ENCODE data around the gene BCL7C.
"Not testable (repeated sequence)": the region's sequence is repeated elsewhere in the genome, so short reads cannot be mapped to it uniquely, and the experiment has no call there.

Gene BCL7C

DNA sequence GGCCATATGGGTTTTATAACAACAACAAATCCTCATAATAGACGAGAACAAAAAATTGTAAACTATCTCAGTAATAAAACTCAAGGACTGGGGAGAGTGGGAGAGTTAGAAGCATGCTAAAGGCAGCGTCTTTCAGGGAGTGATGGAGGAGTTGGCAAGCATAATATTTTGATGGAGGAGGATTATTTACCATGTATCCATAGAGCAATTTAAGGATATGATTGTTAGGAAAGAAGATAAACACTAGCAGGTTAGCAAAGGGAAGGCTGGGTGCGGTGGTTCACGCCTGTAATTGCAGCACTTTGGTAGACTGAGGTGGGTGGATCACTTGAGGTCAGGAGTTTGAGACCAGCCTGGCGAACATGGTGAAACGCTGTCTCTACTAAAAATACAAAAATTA is 27.8 kb downstream of the BCL7C start:
- Histone ChIP-seq H3K4me3 (ENCODE audit: low read length in 2 of 2) (no peak overlapping the region), H3K4me1 (ENCODE audit: control insufficient read depth in 2 of 2, insufficient read depth in 2 of 2, low read length in 2 of 2) (no peaks in the 10 kb centered on the region), H3K27me3 (ENCODE audit: control insufficient read depth in 2 of 2, insufficient read depth in 2 of 2, low read length in 2 of 2) (no peaks in the 10 kb centered on the region), H3K27ac (ENCODE audit: low read depth in 2 of 2, low read length in 2 of 2) (no peak overlapping the region), H3K9ac (ENCODE audit: low read depth in 1 of 2, low read length in 2 of 2) (no peak overlapping the region), H3K9me3 (ENCODE audit: control insufficient read depth in 2 of 2, low read length in 2 of 2) (no peaks in the 10 kb centered on the region), H3K36me3 (ENCODE audit: control insufficient read depth in 2 of 2, insufficient read depth in 2 of 2, low read length in 2 of 2) (no peaks in the 10 kb centered on the region)

DNA sequence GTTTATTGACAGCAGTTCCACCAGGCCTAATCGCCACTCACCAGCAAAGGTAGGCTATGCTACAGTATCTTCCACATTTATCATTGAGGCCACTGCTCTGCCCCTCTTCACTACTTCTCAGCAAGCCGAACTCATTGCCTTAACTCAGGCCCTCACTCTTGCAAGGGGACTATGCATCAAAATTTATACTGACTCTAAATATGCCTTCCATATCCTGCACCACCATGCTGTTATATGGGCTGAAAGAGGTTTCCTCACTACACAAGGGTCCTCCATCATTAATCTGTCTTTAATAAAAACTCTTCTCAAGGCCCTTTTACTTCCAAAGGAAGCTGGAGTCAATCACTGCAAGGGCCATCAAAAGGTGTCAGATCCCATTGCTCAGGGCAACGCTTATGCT is 30.7 kb downstream of the BCL7C start:
- not testable (repeated sequence) for H3K4me3 ChIP-seq (ENCODE audit: low read length in 2 of 2); H3K27me3 ChIP-seq (ENCODE audit: control insufficient read depth in 2 of 2, insufficient read depth in 2 of 2, low read length in 2 of 2); H3K4me1 ChIP-seq (ENCODE audit: control insufficient read depth in 2 of 2, insufficient read depth in 2 of 2, low read length in 2 of 2); H3K36me3 ChIP-seq (ENCODE audit: control insufficient read depth in 2 of 2, insufficient read depth in 2 of 2, low read length in 2 of 2); H3K27ac ChIP-seq (ENCODE audit: low read depth in 2 of 2, low read length in 2 of 2); H3K9ac ChIP-seq (ENCODE audit: low read depth in 1 of 2, low read length in 2 of 2); H3K9me3 ChIP-seq (ENCODE audit: control insufficient read depth in 2 of 2, low read length in 2 of 2)

DNA sequence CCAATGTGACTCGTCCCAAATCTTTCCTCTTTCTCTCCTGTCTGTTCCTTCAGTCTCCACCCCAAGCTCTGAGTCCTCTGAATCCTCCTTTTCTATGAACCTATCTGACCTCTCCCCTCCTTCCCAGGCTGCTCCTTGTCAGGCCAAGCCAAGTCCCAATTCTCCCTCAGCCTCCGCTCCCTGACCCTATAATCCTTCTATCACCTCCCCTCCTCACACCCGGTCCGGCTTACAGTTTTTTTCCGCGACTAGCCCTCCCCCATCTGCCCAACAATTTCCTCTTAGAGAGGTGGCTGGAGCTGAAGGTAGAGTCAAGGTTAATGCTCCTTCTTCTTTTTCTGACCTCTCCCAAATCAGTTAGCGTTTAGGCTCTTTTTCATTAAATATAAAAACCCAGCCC is 33.1 kb downstream of the BCL7C start:
- H3K27ac ChIP-seq (ENCODE audit: low read depth in 2 of 2, low read length in 2 of 2); H3K9me3 ChIP-seq (ENCODE audit: control insufficient read depth in 2 of 2, low read length in 2 of 2); H3K27me3 ChIP-seq (ENCODE audit: control insufficient read depth in 2 of 2, insufficient read depth in 2 of 2, low read length in 2 of 2); H3K4me3 ChIP-seq (ENCODE audit: low read length in 2 of 2); H3K9ac ChIP-seq (ENCODE audit: low read depth in 1 of 2, low read length in 2 of 2); H3K4me1 ChIP-seq (ENCODE audit: control insufficient read depth in 2 of 2, insufficient read depth in 2 of 2, low read length in 2 of 2); H3K36me3 ChIP-seq (ENCODE audit: control insufficient read depth in 2 of 2, insufficient read depth in 2 of 2, low read length in 2 of 2): not testable (repeated sequence)

DNA sequence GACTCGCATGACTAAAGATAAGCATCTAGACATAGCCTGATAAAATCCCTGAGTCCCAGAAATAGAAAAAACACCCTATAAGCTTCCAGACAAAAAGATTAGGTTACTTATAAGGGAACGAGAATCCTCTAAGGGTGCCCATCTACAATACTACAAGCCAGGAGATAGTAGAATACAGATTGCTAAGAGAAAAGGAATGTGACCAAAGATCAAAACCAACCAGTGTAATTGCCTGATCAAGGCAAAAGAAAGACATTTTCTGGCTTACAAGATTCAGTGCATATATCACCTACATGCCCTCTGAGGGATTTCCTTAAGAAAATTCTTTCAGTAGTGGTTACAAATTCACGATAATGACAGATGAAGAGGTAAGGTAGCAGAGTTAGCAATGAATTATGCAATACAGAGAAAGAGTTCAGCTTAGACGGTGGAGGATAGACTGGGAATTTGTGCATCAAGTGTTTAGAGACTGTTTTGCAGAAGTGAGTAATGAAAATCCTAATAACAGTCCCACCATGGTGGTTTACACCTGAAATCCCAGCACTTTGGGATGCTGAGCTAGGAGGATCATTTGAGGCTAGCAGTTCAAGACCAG is 35.0 kb downstream of the BCL7C start:
- no peaks in the 10 kb centered on the region for H3K9me3 ChIP-seq (ENCODE audit: control insufficient read depth in 2 of 2, low read length in 2 of 2)
- H3K4me3 ChIP-seq (ENCODE audit: low read length in 2 of 2) = no peak overlapping the region
- no peak overlapping the region for H3K9ac ChIP-seq (ENCODE audit: low read depth in 1 of 2, low read length in 2 of 2)
- no peaks in the 10 kb centered on the region for H3K36me3 ChIP-seq (ENCODE audit: control insufficient read depth in 2 of 2, insufficient read depth in 2 of 2, low read length in 2 of 2)
- H3K27me3 ChIP-seq (ENCODE audit: control insufficient read depth in 2 of 2, insufficient read depth in 2 of 2, low read length in 2 of 2) = no peaks in the 10 kb centered on the region
- no peak overlapping the region for H3K27ac ChIP-seq (ENCODE audit: low read depth in 2 of 2, low read length in 2 of 2)
- no peaks in the 10 kb centered on the region for H3K4me1 ChIP-seq (ENCODE audit: control insufficient read depth in 2 of 2, insufficient read depth in 2 of 2, low read length in 2 of 2)

- no peaks in the 10 kb centered on the region for H3K36me3 ChIP-seq (ENCODE audit: control insufficient read depth in 2 of 2, insufficient read depth in 2 of 2, low read length in 2 of 2)
- H3K9ac ChIP-seq (ENCODE audit: low read depth in 1 of 2, low read length in 2 of 2) = no peak overlapping the region
- no peak overlapping the region for H3K27ac ChIP-seq (ENCODE audit: low read depth in 2 of 2, low read length in 2 of 2)
- H3K27me3 ChIP-seq (ENCODE audit: control insufficient read depth in 2 of 2, insufficient read depth in 2 of 2, low read length in 2 of 2) = no peaks in the 10 kb centered on the region
- H3K4me1 ChIP-seq (ENCODE audit: control insufficient read depth in 2 of 2, insufficient read depth in 2 of 2, low read length in 2 of 2) = no peaks in the 10 kb centered on the region
- H3K9me3 ChIP-seq (ENCODE audit: control insufficient read depth in 2 of 2, low read length in 2 of 2) = no peaks in the 10 kb centered on the region
- H3K4me3 ChIP-seq (ENCODE audit: low read length in 2 of 2) = no peak overlapping the region
These were observed 35.8 kb downstream of the BCL7C start for GRCh38 chr16:30858111-30858495.

GRCh38 chr16:30853758-30854157 is 40.1 kb downstream of the BCL7C start:
- H3K9me3 ChIP-seq (ENCODE audit: control insufficient read depth in 2 of 2, low read length in 2 of 2) = no peaks in the 10 kb centered on the region
- H3K4me3 ChIP-seq (ENCODE audit: low read length in 2 of 2) = no peak overlapping the region
- no peaks in the 10 kb centered on the region for H3K36me3 ChIP-seq (ENCODE audit: control insufficient read depth in 2 of 2, insufficient read depth in 2 of 2, low read length in 2 of 2)
- H3K9ac ChIP-seq (ENCODE audit: low read depth in 1 of 2, low read length in 2 of 2) = no peak overlapping the region
- H3K4me1 ChIP-seq (ENCODE audit: control insufficient read depth in 2 of 2, insufficient read depth in 2 of 2, low read length in 2 of 2) = no peaks in the 10 kb centered on the region
- no peaks in the 10 kb centered on the region for H3K27me3 ChIP-seq (ENCODE audit: control insufficient read depth in 2 of 2, insufficient read depth in 2 of 2, low read length in 2 of 2)
- H3K27ac ChIP-seq (ENCODE audit: low read depth in 2 of 2, low read length in 2 of 2) = no peak overlapping the region

- Histone ChIP-seq H3K4me1 (ENCODE audit: control insufficient read depth in 2 of 2, insufficient read depth in 2 of 2, low read length in 2 of 2) (peaks cover under 1 to 2% of the 10 kb centered on the region in 2 donors), H3K27ac (ENCODE audit: low read depth in 2 of 2, low read length in 2 of 2) (no peak overlapping the region), H3K36me3 (ENCODE audit: control insufficient read depth in 2 of 2, insufficient read depth in 2 of 2, low read length in 2 of 2) (no peaks in the 10 kb centered on the region), H3K9ac (ENCODE audit: low read depth in 1 of 2, low read length in 2 of 2) (no peak overlapping the region), H3K9me3 (ENCODE audit: control insufficient read depth in 2 of 2, low read length in 2 of 2) (no peaks in the 10 kb centered on the region), H3K4me3 (ENCODE audit: low read length in 2 of 2) (no peak overlapping the region), H3K27me3 (ENCODE audit: control insufficient read depth in 2 of 2, insufficient read depth in 2 of 2, low read length in 2 of 2) (no peaks in the 10 kb centered on the region)
These were observed 43.6 kb downstream of the BCL7C start for GRCh38 chr16:30850246-30850645.

- Histone ChIP-seq H3K4me1 (ENCODE audit: control insufficient read depth in 2 of 2, insufficient read depth in 2 of 2, low read length in 2 of 2) (peaks cover 5 to 6% of the 10 kb centered on the region in 2 donors), H3K36me3 (ENCODE audit: control insufficient read depth in 2 of 2, insufficient read depth in 2 of 2, low read length in 2 of 2) (no peaks in the 10 kb centered on the region), H3K9me3 (ENCODE audit: control insufficient read depth in 2 of 2, low read length in 2 of 2) (no peaks in the 10 kb centered on the region), H3K4me3 (ENCODE audit: low read length in 2 of 2) (no peak overlapping the region), H3K27me3 (ENCODE audit: control insufficient read depth in 2 of 2, insufficient read depth in 2 of 2, low read length in 2 of 2) (no peaks in the 10 kb centered on the region), H3K27ac (ENCODE audit: low read depth in 2 of 2, low read length in 2 of 2) (no peak overlapping the region), H3K9ac (ENCODE audit: low read depth in 1 of 2, low read length in 2 of 2) (no peak overlapping the region)
These were observed 47.1 kb downstream of the BCL7C start for GRCh38 chr16:30846649-30847402.

- Histone ChIP-seq H3K27me3 (ENCODE audit: control insufficient read depth in 2 of 2, insufficient read depth in 2 of 2, low read length in 2 of 2) (no peaks in the 10 kb centered on the region), H3K4me3 (ENCODE audit: low read length in 2 of 2) (peak overlapping the region; percentile 20 to 27), H3K9ac (ENCODE audit: low read depth in 1 of 2, low read length in 2 of 2) (peak overlapping the region; percentile 18 to 32), H3K9me3 (ENCODE audit: control insufficient read depth in 2 of 2, low read length in 2 of 2) (no peaks in the 10 kb centered on the region), H3K36me3 (ENCODE audit: control insufficient read depth in 2 of 2, insufficient read depth in 2 of 2, low read length in 2 of 2) (no peaks in the 10 kb centered on the region), H3K27ac (ENCODE audit: low read depth in 2 of 2, low read length in 2 of 2) (peak overlapping the region in 1 of 2 donors; percentile 16), H3K4me1 (ENCODE audit: control insufficient read depth in 2 of 2, insufficient read depth in 2 of 2, low read length in 2 of 2) (peaks cover 6 to 9% of the 10 kb centered on the region in 2 donors)
These were observed 49.0 kb downstream of the BCL7C start for GRCh38 chr16:30844671-30845449.

- Histone ChIP-seq H3K27ac (ENCODE audit: low read depth in 2 of 2, low read length in 2 of 2) (no peak overlapping the region), H3K27me3 (ENCODE audit: control insufficient read depth in 2 of 2, insufficient read depth in 2 of 2, low read length in 2 of 2) (no peaks in the 10 kb centered on the region), H3K4me1 (ENCODE audit: control insufficient read depth in 2 of 2, insufficient read depth in 2 of 2, low read length in 2 of 2) (peaks cover 8 to 11% of the 10 kb centered on the region in 2 donors), H3K36me3 (ENCODE audit: control insufficient read depth in 2 of 2, insufficient read depth in 2 of 2, low read length in 2 of 2) (no peaks in the 10 kb centered on the region), H3K4me3 (ENCODE audit: low read length in 2 of 2) (no peak overlapping the region), H3K9me3 (ENCODE audit: control insufficient read depth in 2 of 2, low read length in 2 of 2) (no peaks in the 10 kb centered on the region), H3K9ac (ENCODE audit: low read depth in 1 of 2, low read length in 2 of 2) (no peak overlapping the region)
These were observed 49.6 kb downstream of the BCL7C start for GRCh38 chr16:30844346-30844670.

Data from mucosa of rectum (tissue), 2 donors.